H1 (cell line): ENCODE data around the gene TP53I11. TPM values are rescaled to one million over a fixed set of nuclear protein-coding genes. Genes with fewer than 3 reads are reported as not detected.

Experiments
- CTCF ChIA-PET: fragments of 300-600 bp; sonication (Branson Sonifier 250); formaldehyde crosslinking; loops from one replicate; lab custom pipeline; 2021; ENCODE audit not compliant: partially characterized antibody; lab: Charles Lee
- POLR2A ChIA-PET: fragments of 300-600 bp; sonication (Branson Sonifier 250); formaldehyde crosslinking; loops from one replicate; lab custom pipeline; 2021; ENCODE audit warnings: inconsistent platforms; ENCODE audit not compliant: partially characterized antibody; lab: Charles Lee
- DNase-seq, 2 experiments: peaks; one replicate each; pipeline versions ENCODE4 v3.0.0 to v3.0.0-alpha.2; 2010 to 2022; ENCODE audit warnings: low spot score in 2 of 2, low read depth in 1 of 2, mixed read lengths in 1 of 2
- FAIRE-seq: peaks from 2 replicates; lab custom pipeline; 2011; peaks lifted over from hg19 to GRCh38; lab: Jason Lieb, UNC
- H2AFZ ChIP-seq: 2 replicates; pipeline ENCODE4 v1.8.1; 2012; ENCODE audit warnings: low read length, inconsistent platforms
- H2AK5ac ChIP-seq: 2 replicates; pipeline ENCODE4 v1.6.1; 2013; ENCODE audit warnings: low read depth, low read length
- H2BK120ac ChIP-seq: replicated peaks from 2 replicates; pipeline ENCODE3; 2013; ENCODE audit warnings: low read depth, low read length, inconsistent platforms
- H2BK12ac ChIP-seq: 2 replicates; pipeline ENCODE4 v1.6.1; 2013; ENCODE audit warnings: low read depth, low read length
- H2BK15ac ChIP-seq: 2 replicates; pipeline ENCODE4 v1.6.1; 2013; ENCODE audit warnings: low read length
- H2BK20ac ChIP-seq: 2 replicates; pipeline ENCODE4 v1.6.1; 2013; ENCODE audit warnings: low read length
- H2BK5ac ChIP-seq: 2 replicates; pipeline ENCODE4 v1.6.1; 2013; ENCODE audit warnings: low read depth, low read length
- H3K14ac ChIP-seq: 2 replicates; pipeline ENCODE4 v1.6.1; 2013; ENCODE audit warnings: inconsistent platforms; ENCODE audit not compliant: insufficient read length
- H3K18ac ChIP-seq: 2 replicates; pipeline ENCODE4 v1.6.1; 2013; ENCODE audit warnings: low read length; ENCODE audit errors: extremely low read depth
- H3K23ac ChIP-seq: 2 replicates; pipeline ENCODE4 v1.6.1; 2013; ENCODE audit warnings: inconsistent platforms; ENCODE audit not compliant: insufficient read length
- H3K23me2 ChIP-seq: 2 replicates; pipeline ENCODE4 v1.6.1; 2013; ENCODE audit warnings: low read depth, low read length
- H3K27ac ChIP-seq: 2 replicates; pipeline ENCODE4 v1.6.1; 2011; ENCODE audit warnings: low read depth, low read length, inconsistent platforms
- H3K27me3 ChIP-seq, 4 experiments: replicated peaks in 1 of 4; 1 replicate in 1 of 4; 2 replicates in 3 of 4; pipeline versions ENCODE4 v1.6.1 to v1.8.1; 2011 to 2013; ENCODE audit warnings: low read length in 3 of 4, mild to moderate bottlenecking in 3 of 4, inconsistent platforms in 2 of 4, mixed read lengths in 2 of 4, moderate library complexity in 1 of 4; ENCODE audit not compliant: control insufficient read depth in 3 of 4, insufficient read depth in 3 of 4; ENCODE audit errors: extremely low read depth in 1 of 4
- H3K36me3 ChIP-seq, 4 experiments: 2 replicates each; pipeline versions ENCODE4 v1.6.1 to v1.8.1; 2011 to 2013; ENCODE audit warnings: mild to moderate bottlenecking in 4 of 4, low read length in 3 of 4, moderate library complexity in 2 of 4, control low read depth in 1 of 4, inconsistent platforms in 1 of 4; ENCODE audit not compliant: insufficient read depth in 4 of 4, control insufficient read depth in 2 of 4
- H3K4ac ChIP-seq: replicated peaks from 2 replicates; pipeline ENCODE3; 2013; ENCODE audit warnings: low read length, low read depth, mixed read lengths, inconsistent platforms; ENCODE audit not compliant: insufficient read length
- H3K4me1 ChIP-seq, 4 experiments: replicated peaks in 1 of 4; 1 replicate in 1 of 4; 2 replicates in 3 of 4; pipeline versions ENCODE4 v1.6.1 to v1.8.1; 2011 to 2013; ENCODE audit warnings: low read length in 3 of 4, inconsistent platforms in 2 of 4, mixed read lengths in 1 of 4; ENCODE audit not compliant: insufficient read depth in 4 of 4, control insufficient read depth in 3 of 4
- H3K4me2 ChIP-seq, 2 experiments: 2 replicates each; pipeline versions ENCODE4 v1.6.1 to v1.8.1; 2011 to 2013; ENCODE audit warnings: low read depth in 2 of 2, low read length in 2 of 2, control low read depth in 1 of 2, inconsistent platforms in 1 of 2, mild to moderate bottlenecking in 1 of 2; ENCODE audit not compliant: insufficient read depth in 1 of 2
- H3K4me3 ChIP-seq, 4 experiments: fragments of 200-600, 300-600 bp in 1 of 4; sonication (generic), shearing (Covaris generic), sonication (Bioruptor Twin) in 1 of 4; 2 replicates each; pipeline versions ENCODE4 v1.5.1 to v1.8.1; 2011 to 2016; ENCODE audit warnings: low read length in 4 of 4, low read depth in 3 of 4, control low read depth in 2 of 4, inconsistent platforms in 2 of 4, mild to moderate bottlenecking in 2 of 4, mixed read lengths in 1 of 4, moderate library complexity in 1 of 4; ENCODE audit not compliant: insufficient read depth in 2 of 4; ENCODE audit errors: extremely low read depth in 1 of 4
- H3K56ac ChIP-seq: replicated peaks from 2 replicates; pipeline ENCODE3; 2013; ENCODE audit warnings: low read depth, mild to moderate bottlenecking, mixed read lengths, low read length, inconsistent platforms; ENCODE audit not compliant: insufficient read length
- H3K79me1 ChIP-seq: 2 replicates; pipeline ENCODE4 v1.6.1; 2013; ENCODE audit warnings: low read depth, low read length, control low read depth
- H3K79me2 ChIP-seq, 2 experiments: 2 replicates each; pipeline versions ENCODE4 v1.6.1 to v1.8.1; 2012 to 2013; ENCODE audit warnings: low read length in 2 of 2, mild to moderate bottlenecking in 2 of 2, inconsistent platforms in 1 of 2; ENCODE audit not compliant: insufficient read depth in 2 of 2, control insufficient read depth in 1 of 2
- H3K9ac ChIP-seq, 4 experiments: replicated peaks in 1 of 4; 1 replicate in 1 of 4; 2 replicates in 3 of 4; pipeline versions ENCODE4 v1.6.1 to v1.8.1; 2011 to 2013; ENCODE audit warnings: low read depth in 3 of 4, low read length in 3 of 4, control low read depth in 2 of 4, mild to moderate bottlenecking in 2 of 4, moderate library complexity in 2 of 4, inconsistent platforms in 1 of 4; ENCODE audit errors: extremely low read depth in 1 of 4
- H3K9me3 ChIP-seq, 2 experiments: 2 replicates each; pipeline versions ENCODE4 v1.6.1 to v1.8.1; 2012 to 2013; ENCODE audit warnings: mild to moderate bottlenecking in 2 of 2, moderate library complexity in 2 of 2, control low read depth in 1 of 2, inconsistent platforms in 1 of 2, low read depth in 1 of 2, low read length in 1 of 2, mixed read lengths in 1 of 2; ENCODE audit not compliant: insufficient read depth in 2 of 2
- H4K20me1 ChIP-seq, 2 experiments: replicated peaks in 1 of 2; 2 replicates each; pipeline versions ENCODE3 to v1.8.1; 2011 to 2013; ENCODE audit warnings: inconsistent platforms in 2 of 2, low read length in 2 of 2, mild to moderate bottlenecking in 1 of 2; ENCODE audit not compliant: insufficient read depth in 2 of 2, control insufficient read depth in 1 of 2
- H4K5ac ChIP-seq: 2 replicates; pipeline ENCODE4 v1.6.1; 2013; ENCODE audit warnings: low read length, low read depth, mixed read lengths, inconsistent platforms; ENCODE audit not compliant: insufficient read length
- H4K8ac ChIP-seq: 2 replicates; pipeline ENCODE4 v1.8.0; 2013; ENCODE audit warnings: mild to moderate bottlenecking, moderate library complexity, low read length, inconsistent platforms; ENCODE audit not compliant: insufficient read depth; ENCODE audit errors: extremely low read depth
- H4K91ac ChIP-seq: replicated peaks from 2 replicates; pipeline ENCODE3; 2013; ENCODE audit warnings: low read length, mixed read lengths, inconsistent platforms; ENCODE audit not compliant: insufficient read length
- BRCA1 ChIP-seq: IDR thresholded peaks from 2 replicates; pipeline ENCODE4 v1.6.1; 2012; ENCODE audit warnings: low read depth, low read length, improper control_type of control experiment
- CTBP2 ChIP-seq: IDR thresholded peaks from 2 replicates; pipeline ENCODE4 v1.7.0; 2011; ENCODE audit warnings: borderline replicate concordance, mild to moderate bottlenecking, moderate library complexity, mixed read lengths, low read length; ENCODE audit not compliant: insufficient read depth, insufficient read length
- JUN ChIP-seq: IDR thresholded peaks from 2 replicates; pipeline ENCODE4 v1.6.1; 2011; ENCODE audit warnings: low read depth, mild to moderate bottlenecking, improper control_type of control experiment, low read length
- KDM1A ChIP-seq: fragments of 200-600, 300-600 bp; sonication (generic); IDR thresholded peaks from 2 replicates; pipeline ENCODE4 v1.7.1; 2016; ENCODE audit warnings: mild to moderate bottlenecking, low read length, borderline replicate concordance
- MAX ChIP-seq: IDR thresholded peaks from 2 replicates; pipeline ENCODE4 v1.6.1; 2012; ENCODE audit warnings: inconsistent platforms
- RFX5 ChIP-seq: IDR thresholded peaks from 2 replicates; pipeline ENCODE4 v1.6.1; 2011; ENCODE audit warnings: low read depth, low read length, improper control_type of control experiment, borderline replicate concordance
- SAP30 ChIP-seq: fragments of 300-600 bp; sonication (generic); IDR thresholded peaks from 2 replicates; pipeline ENCODE4 v1.7.1; 2012; ENCODE audit warnings: low read length, moderate library complexity, mild to moderate bottlenecking, inconsistent platforms; ENCODE audit not compliant: insufficient read depth, insufficient replicate concordance
- SP1 ChIP-seq: IDR thresholded peaks from 2 replicates; pipeline ENCODE4 v1.6.1; 2011; ENCODE audit warnings: low read depth, low read length
- SUZ12 ChIP-seq: fragments of 200-600 bp; sonication (generic); IDR thresholded peaks from 2 replicates; pipeline ENCODE4 v1.6.1; 2012; ENCODE audit warnings: mild to moderate bottlenecking, inconsistent platforms, low read length, moderate library complexity, mixed read lengths
- TEAD4 ChIP-seq: IDR thresholded peaks from 2 replicates; pipeline ENCODE4 v1.6.1; 2012; ENCODE audit warnings: low read depth, low read length, inconsistent platforms, mixed read lengths
- WGBS, 2 experiments: shearing (Covaris generic) in 1 of 2; methylation state at CpG; one replicate each; pipeline versions ENCODE4 v1.1.6 to v1.1.7; 2013 to 2015; ENCODE audit warnings: low lambda C conversion rate in 2 of 2, mixed read lengths in 2 of 2, inconsistent platforms in 1 of 2, low coverage in 1 of 2, missing lambda C conversion rate in 1 of 2; ENCODE audit not compliant: insufficient replicate concordance in 2 of 2, insufficient coverage in 1 of 2, insufficient read length in 1 of 2; ENCODE audit errors: extremely low coverage in 1 of 2, missing lambda C conversion rate in 1 of 2; 5-methylcytosine and 5-hydroxymethylcytosine counted together
- polyA plus RNA-seq, 7 experiments: library from polyadenylated mRNA; depleted of rRNA in 3 of 7; stranded (reverse) in 5 of 7; unstranded in 2 of 7; fragments of >200 nt in 5 of 7; fragments of 200-250 nt in 2 of 7; gene quantifications; 1 replicate in 5 of 7; 2 replicates in 1 of 7; 4 replicates in 1 of 7; pipeline versions ENCODE4 v1.2.1 to v1.2.3, GENCODE V29; 2011 to 2013; ENCODE audit warnings: missing spikeins in 2 of 7, mixed read lengths in 2 of 7
- total RNA-seq: library from RNA; stranded (reverse); fragmentation: NEBNext Ultra II Directional; extraction: Animal tissue kit (Norgen Biotek cat#: 25700); gene quantifications from 2 replicates; pipeline ENCODE4 v1.2.1, GENCODE V29; 2021

The TP53I11 gene
- total and polyA plus RNA-seq, 2 of the 8 experiments (the other 6 are each of a cell fraction or from before 2014, with no cell fraction given) = 34.0 to 46.3 TPM

- POLR2A ChIA-PET = interaction anchor here (0.6 to 2.4 kb wide), 8 partner anchors 9 to 111 kb away, joined by 3 to 8 read pairs (median 4); no protein-coding TSS in a partner anchor
- peaks cover 6% of the 10 kb centered on the region; the same call in 1 of the 2 replicates for H3K23me2 ChIP-seq
- peak overlapping the region in 2 of 4 experiments; percentile 1 to 27; a peak in 2 of 8 replicates for H3K4me3 ChIP-seq
- no peaks in the 10 kb centered on the region for H3K9me3 ChIP-seq
- H3K14ac ChIP-seq = no peak overlapping the region
- H3K27me3 ChIP-seq = no peaks in the 10 kb centered on the region
- 0 out of 2 replicates have a peak overlapping the region, but pooled peaks have one; percentile 1 for H2AK5ac ChIP-seq
- no peak overlapping the region; the same call in 1 of the 2 replicates for H2BK15ac ChIP-seq
- peaks cover 0 to 12% of the 10 kb centered on the region in 2 experiments for H4K20me1 ChIP-seq
- no peak overlapping the region for H3K56ac ChIP-seq
- H3K4me2 ChIP-seq = peak overlapping the region; percentile 50 to 54
- no peak overlapping the region for H4K5ac ChIP-seq
- H3K23ac ChIP-seq = no peak overlapping the region
- peak; percentile 89 for FAIRE-seq
- H3K9ac ChIP-seq = no peak overlapping the region; a peak in 1 of 7 replicates
- DNase-seq = peak in 1 of 2 experiments; percentile 60
- H4K91ac ChIP-seq = no peak overlapping the region
- H3K36me3 ChIP-seq = peaks cover 0 to 13% (median 2%) of the 10 kb centered on the region in 4 experiments; a peak in 4 of 8 replicates
- 22% methylated on average over 7 of the region's 7 CpGs; no CpG with 5 or more reads in 1 of the 2 experiments for WGBS, 2 experiments
- CTCF ChIA-PET = interaction anchor here (0.6 to 24.5 kb wide), 10 partner anchors 8 to 239 kb away, joined by 3 to 1347 read pairs (median 4); no protein-coding TSS in a partner anchor
- peaks cover 7 to 52% (median 38%) of the 10 kb centered on the region in 4 experiments for H3K4me1 ChIP-seq
- H3K27ac ChIP-seq = no peak overlapping the region
- H4K8ac ChIP-seq = no peak overlapping the region
- no peak overlapping the region for H2AFZ ChIP-seq
- H2BK120ac ChIP-seq = no peak overlapping the region
- H3K4ac ChIP-seq = no peak overlapping the region
- H2BK20ac ChIP-seq = peak overlapping the region; percentile 95; the same call in 1 of the 2 replicates
- peak overlapping the region; percentile 92; the same call in 1 of the 2 replicates for H2BK5ac ChIP-seq
- H3K18ac ChIP-seq = peak overlapping the region; percentile 71; the same call in 1 of the 2 replicates
- 0 out of 2 replicates have a peak overlapping the region, but pooled peaks have one; percentile 64 for H2BK12ac ChIP-seq
- peaks cover 25% of the 10 kb centered on the region for H3K79me1 ChIP-seq
- peaks cover 5 to 35% of the 10 kb centered on the region in 2 experiments for H3K79me2 ChIP-seq
- no peak for TF ChIP-seq BRCA1
- TF ChIP-seq SAP30 = no peak
- no peak for TF ChIP-seq SUZ12
- TF ChIP-seq RFX5 = no peak
- TF ChIP-seq SP1 = no peak
- peak; percentile 54 for TF ChIP-seq CTBP2
- no peak for TF ChIP-seq TEAD4
- peak; percentile 54; the same call in 1 of the 2 replicates for TF ChIP-seq MAX
- TF ChIP-seq JUN = no peak
- peak; percentile 97 for TF ChIP-seq KDM1A
Observed at GRCh38 chr11:44944181-44944852, 6.4 kb downstream of the TP53I11 start.
